D721Med (cell line): ENCODE results near the gene ELANE.

ENCODE experiments used
- DNase-seq: peaks from one replicate; pipeline ENCODE4 v3.0.0; 2011; ENCODE audit warnings: low spot score; ENCODE audit not compliant: insufficient read length
- FAIRE-seq: peaks from 2 replicates; lab custom pipeline; 2011; peaks lifted over from hg19 to GRCh38; lab: Jason Lieb, UNC
- CTCF ChIP-seq: IDR thresholded peaks from 2 replicates; pipeline ENCODE4 v1.5.1; 2012; ENCODE audit warnings: mild to moderate bottlenecking, control low read depth; ENCODE audit not compliant: insufficient read depth; ENCODE audit errors: missing control alignments

The ELANE gene

GRCh38 chr19:862581-863314 is 10.6 kb downstream of the ELANE start:
- DNase-seq: no peak
- FAIRE-seq: no peak
- no peak for TF ChIP-seq CTCF

- no peak for DNase-seq
- TF ChIP-seq CTCF: no peak
- no peak for FAIRE-seq
These were observed 11.2 kb downstream of the ELANE start for GRCh38 chr19:863315-863620.

GRCh38 chr19:866769-867300 is 14.7 kb downstream of the ELANE start:
- FAIRE-seq: no peak
- TF ChIP-seq CTCF: no peak
- DNase-seq: no peak

- no peak for TF ChIP-seq CTCF
- FAIRE-seq: no peak
- DNase-seq: no peak
These were observed 15.2 kb downstream of the ELANE start for GRCh38 chr19:867301-867793.

- DNase-seq: no peak
- no peak for TF ChIP-seq CTCF
- FAIRE-seq: no peak
These were observed 15.9 kb downstream of the ELANE start for GRCh38 chr19:867855-868457.

- TF ChIP-seq CTCF: no peak
- no peak for FAIRE-seq
- no peak for DNase-seq
These were observed 16.5 kb downstream of the ELANE start for GRCh38 chr19:868458-869244.
